Lower leg skin (tissue), 3 donors: ENCODE data around the gene KCNK4.

Source experiments
- POLR2A ChIP-seq, 2 donors: fragments of 450-650 bp; IDR thresholded peaks; one replicate each; pipeline ENCODE4 v1.6.1; 2016 to 2017; ENCODE audit warnings: antibody characterized with exemption in 2 of 2, mild to moderate bottlenecking in 1 of 2, moderate library complexity in 1 of 2
- TF ChIP-seq, protein P1 (sequence below), 3 donors: fragments of 450-650 bp; IDR thresholded peaks; one replicate each; pipeline ENCODE4 v1.5.1; 2016; ENCODE audit warnings: antibody characterized with exemption in 3 of 3, mild to moderate bottlenecking in 3 of 3, moderate library complexity in 2 of 3

DNA sequence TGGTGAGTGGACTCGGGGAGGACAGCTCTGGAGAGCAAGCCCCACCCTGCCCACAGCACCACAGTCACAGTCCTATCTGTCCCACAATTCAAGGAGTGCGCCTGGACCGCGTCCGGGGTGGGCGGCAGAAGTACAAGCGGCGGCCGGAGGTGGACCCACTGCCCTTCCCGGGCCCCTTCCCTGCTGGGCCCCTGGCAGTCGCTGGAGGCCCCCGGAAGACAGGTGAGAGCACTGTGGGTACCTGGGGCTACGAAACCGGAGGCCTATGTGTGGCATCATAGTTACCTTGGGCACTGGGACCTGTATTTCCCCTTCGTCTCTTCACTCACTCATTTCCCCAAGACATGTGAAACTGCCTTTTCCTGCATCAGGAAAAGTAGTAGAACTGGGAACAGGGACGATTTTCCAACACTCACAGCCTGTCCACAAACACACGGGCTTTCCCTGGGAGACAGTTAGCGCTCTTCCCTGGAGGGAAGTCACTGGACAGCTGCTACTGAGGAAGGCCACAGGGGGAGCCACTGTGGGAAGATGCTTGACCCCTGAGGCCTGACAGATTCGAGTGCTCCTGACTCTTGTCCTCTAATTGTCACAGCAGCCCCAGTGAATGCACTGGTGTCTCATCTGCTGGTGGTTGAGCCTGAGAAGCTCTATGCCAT is 23.2 kb downstream of the KCNK4 start:
- TF ChIP-seq, protein P1, sequence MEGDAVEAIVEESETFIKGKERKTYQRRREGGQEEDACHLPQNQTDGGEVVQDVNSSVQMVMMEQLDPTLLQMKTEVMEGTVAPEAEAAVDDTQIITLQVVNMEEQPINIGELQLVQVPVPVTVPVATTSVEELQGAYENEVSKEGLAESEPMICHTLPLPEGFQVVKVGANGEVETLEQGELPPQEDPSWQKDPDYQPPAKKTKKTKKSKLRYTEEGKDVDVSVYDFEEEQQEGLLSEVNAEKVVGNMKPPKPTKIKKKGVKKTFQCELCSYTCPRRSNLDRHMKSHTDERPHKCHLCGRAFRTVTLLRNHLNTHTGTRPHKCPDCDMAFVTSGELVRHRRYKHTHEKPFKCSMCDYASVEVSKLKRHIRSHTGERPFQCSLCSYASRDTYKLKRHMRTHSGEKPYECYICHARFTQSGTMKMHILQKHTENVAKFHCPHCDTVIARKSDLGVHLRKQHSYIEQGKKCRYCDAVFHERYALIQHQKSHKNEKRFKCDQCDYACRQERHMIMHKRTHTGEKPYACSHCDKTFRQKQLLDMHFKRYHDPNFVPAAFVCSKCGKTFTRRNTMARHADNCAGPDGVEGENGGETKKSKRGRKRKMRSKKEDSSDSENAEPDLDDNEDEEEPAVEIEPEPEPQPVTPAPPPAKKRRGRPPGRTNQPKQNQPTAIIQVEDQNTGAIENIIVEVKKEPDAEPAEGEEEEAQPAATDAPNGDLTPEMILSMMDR (IDR thresholded peaks at IDR 0.05), result no peak
- TF ChIP-seq POLR2A (IDR thresholded peaks at IDR 0.05), result no peak
